Measurements from ENCODE around the gene FLYWCH1.

FLYWCH1 gene

GRCh38 chr16:2953706-2954627 lies 42.2 kb downstream of the FLYWCH1 start:
- no peak overlapping the region for H3K4me3 ChIP-seq (ENCODE audit: control insufficient read depth, low read depth, low read length)
- no peak for DNase-seq (ENCODE audit: low read depth)
- no peak for TF ChIP-seq CTCF (IDR thresholded peaks at IDR 0.05; ENCODE audit: control insufficient read depth, insufficient read depth, low read depth, low read length, missing control alignments)

- no peak for DNase-seq (ENCODE audit: low read depth)
- no peak overlapping the region for H3K4me3 ChIP-seq (ENCODE audit: control insufficient read depth, low read depth, low read length)
- TF ChIP-seq CTCF (IDR thresholded peaks at IDR 0.05; ENCODE audit: control insufficient read depth, insufficient read depth, low read depth, low read length, missing control alignments): no peak
Observed at GRCh38 chr16:2954656-2955381, 43.1 kb downstream of the FLYWCH1 start.

GRCh38 chr16:2955438-2955778 lies 43.7 kb downstream of the FLYWCH1 start:
- no peak for DNase-seq (ENCODE audit: low read depth)
- no peak for TF ChIP-seq CTCF (IDR thresholded peaks at IDR 0.05; ENCODE audit: control insufficient read depth, insufficient read depth, low read depth, low read length, missing control alignments)
- no peak overlapping the region for H3K4me3 ChIP-seq (ENCODE audit: control insufficient read depth, low read depth, low read length)

GRCh38 chr16:2955779-2956578 lies 44.2 kb downstream of the FLYWCH1 start:
- TF ChIP-seq CTCF (IDR thresholded peaks at IDR 0.05; ENCODE audit: control insufficient read depth, insufficient read depth, low read depth, low read length, missing control alignments): no peak
- no peak overlapping the region for H3K4me3 ChIP-seq (ENCODE audit: control insufficient read depth, low read depth, low read length)
- no peak for DNase-seq (ENCODE audit: low read depth)

GRCh38 chr16:2956579-2956956 lies 44.8 kb downstream of the FLYWCH1 start:
- no peak for DNase-seq (ENCODE audit: low read depth)
- TF ChIP-seq CTCF (IDR thresholded peaks at IDR 0.05; ENCODE audit: control insufficient read depth, insufficient read depth, low read depth, low read length, missing control alignments): no peak
- H3K4me3 ChIP-seq (ENCODE audit: control insufficient read depth, low read depth, low read length): no peak overlapping the region

GRCh38 chr16:2959206-2959605 lies 47.5 kb downstream of the FLYWCH1 start:
- H3K4me3 ChIP-seq (ENCODE audit: control insufficient read depth, low read depth, low read length): no peak overlapping the region
- no peak for TF ChIP-seq CTCF (IDR thresholded peaks at IDR 0.05; ENCODE audit: control insufficient read depth, insufficient read depth, low read depth, low read length, missing control alignments)
- DNase-seq (ENCODE audit: low read depth): no peak
